DMS153 (cell line): ENCODE measurements around the gene C17orf114.
"Not testable (repeated sequence)": the region's sequence is repeated elsewhere in the genome, so short reads cannot be mapped to it uniquely, and the experiment has no call there.

Experiments
- DNase-seq: peaks from one replicate; lab custom pipeline; 2025; lab: John Stamatoyannopoulos, UW

C17orf114 gene

GRCh38 chr17:4802228-4802627 is at the start of gene C17orf114:
C17orf114 (minus strand) TSS chr17:4802328.
- no peak for DNase-seq

DNA sequence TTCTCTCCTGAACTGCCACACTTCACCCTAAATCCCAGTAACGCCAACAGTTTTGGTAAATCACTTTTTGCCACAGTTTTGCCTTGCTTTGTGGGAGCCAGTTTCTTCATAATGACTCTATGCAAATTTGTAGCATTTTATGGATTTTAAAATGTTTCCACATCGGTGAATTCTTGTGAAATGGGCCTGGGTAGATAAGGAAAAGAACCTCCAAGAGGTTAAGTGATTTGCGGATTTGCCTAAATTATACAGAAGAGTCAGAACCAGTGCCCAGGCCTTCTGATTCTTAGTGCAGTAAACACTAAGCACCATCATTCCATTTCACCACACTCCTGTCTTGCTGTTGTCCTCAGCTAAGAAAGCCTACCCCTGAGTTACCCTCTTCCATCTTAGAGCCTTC is 49.0 kb upstream of the C17orf114 start:
- no peak for DNase-seq

- DNase-seq = no peak
Observed at GRCh38 chr17:4850246-4850645, 48.1 kb upstream of the C17orf114 start.

GRCh38 chr17:4849011-4849536 is 46.9 kb upstream of the C17orf114 start:
- no peak for DNase-seq

- DNase-seq = no peak
Observed at GRCh38 chr17:4846635-4847390, 44.7 kb upstream of the C17orf114 start.

- no peak for DNase-seq
Observed at GRCh38 chr17:4845118-4845517, 43.0 kb upstream of the C17orf114 start.

DNA sequence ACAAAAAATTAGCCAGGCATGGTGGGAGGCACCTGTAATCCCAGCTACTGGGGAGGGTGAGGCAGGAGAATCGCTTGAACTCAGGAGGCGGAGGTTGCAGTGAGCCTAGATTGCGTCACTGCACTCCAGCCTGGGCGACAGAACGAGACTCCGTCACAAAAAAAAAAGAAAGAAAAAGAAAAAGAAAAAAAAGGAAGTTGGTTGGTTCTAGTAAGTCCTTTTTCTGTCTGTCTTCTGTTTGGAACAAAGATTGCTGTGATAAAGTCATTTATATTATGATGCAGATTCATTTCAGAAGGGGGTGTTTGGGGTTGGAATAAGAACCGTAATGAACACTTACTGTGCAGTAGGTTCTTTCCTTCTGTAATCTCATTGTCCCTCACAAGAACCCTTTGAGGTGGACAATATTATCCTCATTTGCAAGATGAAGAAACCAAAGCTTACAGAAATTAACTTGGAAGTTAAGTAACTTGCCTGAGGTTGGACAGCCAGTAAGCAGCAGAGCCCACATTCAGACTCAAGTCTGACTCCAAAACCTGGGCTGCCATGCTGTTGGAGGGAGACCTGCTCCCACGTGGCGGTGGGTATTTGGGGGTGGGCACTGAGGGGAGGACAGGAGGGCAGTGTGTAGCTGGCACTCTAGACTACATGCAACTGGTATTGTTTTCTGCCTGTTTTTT is 41.3 kb upstream of the C17orf114 start:
- no peak for DNase-seq

GRCh38 chr17:4842376-4842775 is 40.2 kb upstream of the C17orf114 start:
- DNase-seq = no peak

- no peak for DNase-seq
Observed at GRCh38 chr17:4840893-4841242, 38.7 kb upstream of the C17orf114 start.

DNA sequence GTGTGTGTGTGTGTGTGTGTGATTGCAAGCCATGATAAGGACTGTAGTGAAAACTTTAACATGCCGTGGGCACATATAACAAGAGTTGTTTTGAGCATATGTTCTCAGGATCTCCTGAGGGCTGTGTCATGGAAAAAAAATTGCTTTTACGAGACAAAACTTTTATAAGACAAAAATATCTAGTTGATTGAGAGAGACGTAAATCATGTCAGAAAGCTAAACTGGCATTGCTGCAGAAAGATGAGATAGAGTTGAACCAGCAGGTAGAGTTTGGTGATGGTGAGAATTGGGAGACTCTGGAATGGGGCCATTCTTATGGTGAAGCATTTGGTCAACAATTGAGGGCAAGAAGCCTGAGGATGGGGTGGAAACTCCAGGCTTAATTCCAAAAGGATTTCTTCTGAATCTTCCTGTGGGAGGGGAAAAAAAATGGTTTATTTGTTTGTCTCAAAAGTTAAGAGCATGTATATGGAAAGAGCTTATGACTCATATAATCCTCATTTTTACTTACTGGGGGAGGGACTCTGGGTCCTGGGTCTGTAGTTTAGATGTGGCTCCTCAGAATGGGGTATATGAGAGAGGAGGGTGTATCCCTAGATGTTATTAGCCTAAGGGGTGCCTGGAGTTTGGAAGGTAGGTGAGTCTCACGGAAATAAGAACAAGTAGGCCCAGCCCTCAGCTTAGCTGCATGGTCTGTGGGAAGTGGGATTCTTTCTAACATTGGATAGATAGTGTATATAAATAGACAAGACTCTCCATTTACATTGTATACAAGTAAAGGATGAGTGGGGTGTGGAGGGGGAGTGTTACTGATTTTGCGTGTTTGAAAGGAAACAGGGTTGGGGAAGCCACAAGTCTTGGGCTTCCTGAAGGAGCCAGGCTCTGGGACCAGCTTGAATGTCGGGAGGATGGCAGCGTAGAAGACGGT is 38.1 kb upstream of the C17orf114 start:
- no peak for DNase-seq

DNA sequence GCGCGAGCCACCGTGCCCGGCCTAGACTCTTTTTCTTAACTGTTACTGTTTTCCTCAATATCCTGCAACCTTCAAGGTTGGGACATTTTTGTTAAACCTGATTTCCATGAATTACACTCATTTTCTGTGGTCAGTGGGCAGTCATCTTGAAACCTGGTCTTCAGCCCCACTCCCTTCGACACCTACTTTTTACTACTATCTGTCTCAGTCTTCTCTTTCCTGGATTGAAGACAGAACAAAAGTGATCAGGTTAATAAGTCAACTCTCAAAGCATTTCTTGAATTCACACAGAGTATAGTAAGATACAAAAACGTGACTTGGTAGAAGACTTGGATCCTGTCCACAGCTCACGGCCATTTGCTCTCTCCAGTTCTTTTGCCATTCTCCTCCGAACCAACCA is 37.1 kb upstream of the C17orf114 start:
- no peak for DNase-seq

DNA sequence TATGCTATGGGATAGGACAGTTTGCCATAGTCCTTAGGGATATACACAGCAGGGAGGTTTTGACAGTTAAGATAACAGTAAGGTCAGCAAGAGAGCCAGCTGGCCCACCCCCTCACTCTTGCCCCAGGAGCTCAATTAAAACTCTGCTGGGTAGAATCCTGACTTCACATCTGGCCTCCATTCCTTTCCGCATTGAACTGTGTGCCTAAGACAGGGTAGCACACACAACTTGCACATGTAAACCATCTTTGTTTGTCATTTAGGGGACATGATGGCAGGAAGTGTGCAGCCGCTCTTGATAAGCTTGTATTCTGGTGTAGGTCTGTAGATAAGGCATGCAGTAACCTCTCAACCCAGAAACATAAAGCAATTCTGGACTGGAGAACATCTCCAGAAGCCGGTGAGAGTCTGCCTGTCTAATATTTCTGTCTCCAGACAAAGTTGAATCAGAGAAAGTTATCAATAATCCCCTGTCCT is 36.2 kb upstream of the C17orf114 start:
- no peak for DNase-seq

- no peak for DNase-seq
Observed at GRCh38 chr17:4837471-4838308, 35.6 kb upstream of the C17orf114 start.

GRCh38 chr17:4836221-4836620 is 34.1 kb upstream of the C17orf114 start:
- DNase-seq = no peak

- DNase-seq = no peak
Observed at GRCh38 chr17:4834681-4835020, 32.5 kb upstream of the C17orf114 start.

DNA sequence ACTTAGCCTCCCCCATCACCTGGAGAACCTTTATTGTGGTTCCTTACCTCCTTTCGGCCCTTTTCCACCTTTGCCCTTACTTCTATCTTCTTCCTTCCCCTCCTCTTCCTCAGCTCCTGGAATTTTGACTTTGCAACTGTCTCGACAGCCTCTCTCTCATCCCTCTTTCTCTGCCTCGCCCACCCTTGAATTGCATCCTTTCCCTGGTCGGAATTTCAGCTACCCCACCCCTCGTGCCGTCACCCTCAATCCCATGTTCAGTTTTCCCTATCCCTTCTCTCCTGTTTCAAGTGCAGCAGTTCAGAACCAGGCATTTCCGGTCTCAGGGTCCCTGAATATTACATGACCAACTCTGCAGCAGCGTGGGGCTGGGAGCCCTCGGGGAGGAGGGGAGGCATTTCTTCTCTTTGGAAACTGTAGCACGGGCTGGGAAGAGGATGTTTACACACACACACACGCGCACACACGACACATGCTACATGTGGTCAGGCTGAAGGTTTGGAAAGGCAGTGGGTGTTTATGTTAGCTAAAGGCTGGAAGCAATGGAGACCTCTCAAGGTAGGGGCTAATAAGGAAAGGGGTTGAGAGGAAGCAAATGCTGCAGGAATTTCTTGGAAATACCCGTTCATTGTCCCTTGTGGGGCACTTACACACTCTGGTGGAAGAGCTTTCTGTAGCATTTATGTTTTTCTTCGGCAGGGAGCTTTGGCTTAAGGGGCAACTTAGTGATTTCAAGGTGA is 32.0 kb upstream of the C17orf114 start:
- no peak for DNase-seq

DNA sequence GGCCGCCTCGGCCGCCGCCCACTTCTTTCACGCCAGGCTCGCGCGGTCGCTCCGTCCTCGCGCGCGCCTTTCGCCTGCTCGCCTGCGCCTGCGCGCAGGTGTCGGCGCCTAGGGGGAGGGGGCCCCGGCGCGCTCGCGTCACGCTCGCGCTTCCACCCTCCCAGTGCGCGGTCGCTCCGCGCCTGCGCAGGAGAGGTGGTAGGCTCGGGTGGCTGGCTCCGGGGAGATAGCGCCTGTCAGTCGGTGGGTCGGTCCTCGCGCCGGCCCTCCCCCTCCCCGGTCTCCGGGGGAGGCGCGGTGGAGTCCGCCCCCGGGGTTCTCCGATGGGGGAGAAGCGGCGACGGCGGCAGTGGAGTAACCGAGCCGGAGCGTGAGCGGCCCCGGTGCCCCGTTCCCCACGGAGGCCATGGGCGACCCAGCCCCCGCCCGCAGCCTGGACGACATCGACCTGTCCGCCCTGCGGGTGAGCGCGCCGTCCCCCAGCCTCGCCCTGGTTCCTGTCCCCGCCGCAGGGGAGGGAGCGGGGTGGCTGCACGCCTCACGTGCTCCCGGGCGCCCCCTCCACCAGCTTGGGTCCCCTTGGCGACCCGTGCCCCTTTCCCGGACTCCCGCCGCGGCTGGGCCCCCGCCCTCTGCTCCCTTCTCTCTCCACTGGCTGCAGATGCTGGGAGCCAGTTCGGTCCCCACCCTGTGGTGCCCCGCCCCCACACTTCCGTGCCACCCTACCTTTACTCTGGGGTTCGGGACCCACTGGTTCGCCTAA is 31.2 kb upstream of the C17orf114 start, which contains the start of gene MINK1:
Gene MINK1, plus strand, starts transcription at position 163 of the 763 bp plus-strand sequence. Its CDS starts 244 bp downstream, at position 407.
- peak; percentile 68 for DNase-seq

DNA sequence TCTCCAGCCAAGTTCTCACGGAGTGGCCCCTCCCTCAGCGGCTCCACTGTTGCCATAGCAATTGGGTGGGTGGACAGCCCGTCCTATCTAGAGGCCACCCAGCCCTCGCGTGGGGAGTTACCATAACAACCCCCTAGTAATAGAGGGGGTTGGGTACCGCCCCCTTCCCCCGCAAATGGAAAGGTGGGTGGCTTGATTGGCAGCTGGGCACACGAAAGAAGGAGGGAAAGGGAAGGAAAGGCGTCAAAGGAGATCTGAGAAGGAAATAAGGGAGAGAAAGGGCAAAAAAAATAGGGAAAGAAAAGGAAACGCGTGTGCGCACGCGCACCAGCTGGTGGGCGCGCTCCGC is 30.7 kb upstream of the C17orf114 start:
- DNase-seq = not testable (repeated sequence)

DNA sequence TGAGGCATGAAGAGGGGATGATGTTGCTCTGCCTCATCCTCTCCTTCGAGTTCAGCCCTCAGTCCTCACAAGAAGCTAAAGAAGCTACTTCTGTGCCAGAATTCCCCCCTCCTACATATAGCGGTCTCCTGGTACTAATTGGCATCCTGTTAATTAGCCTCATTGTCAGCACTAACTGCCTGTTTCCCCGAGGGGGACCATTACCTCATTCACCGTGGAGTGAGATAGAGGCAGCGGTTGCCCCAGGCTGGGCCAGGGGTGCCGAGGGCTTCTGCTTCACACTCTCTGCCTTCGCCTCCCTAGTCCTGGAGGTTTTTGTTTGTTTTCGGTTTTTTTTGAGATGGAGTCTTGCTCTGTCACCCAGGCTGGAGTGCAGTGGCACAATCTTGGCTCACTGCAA is 25.3 kb upstream of the C17orf114 start:
- DNase-seq = no peak
